Fibroblast of villous mesenchyme (primary cell): Measurements from ENCODE around the gene CXADR. TPM values are rescaled to one million over a fixed set of nuclear protein-coding genes. Genes with fewer than 3 reads are reported as not detected.
A peak's percentile ranks its signal among the peaks of the same experiment; 100 is the strongest.

Experiments used
- DNase-seq: peaks from one replicate; pipeline ENCODE4 v3.0.0-alpha.2; 2010; ENCODE audit warnings: low read depth
- H3K4me3 ChIP-seq: 2 replicates; pipeline ENCODE4 v1.5.1; 2011; ENCODE audit warnings: low read depth, mild to moderate bottlenecking, low read length
- total RNA-seq: library from RNA; depleted of rRNA; stranded (reverse); fragments of >200 nt; gene quantifications from 2 replicates; pipeline ENCODE4 v1.2.3, GENCODE V29; 2012
- TF ChIP-seq, protein P1 (sequence below): IDR thresholded peaks from 2 replicates; pipeline ENCODE4 v1.5.1; 2012; ENCODE audit warnings: low read depth, mild to moderate bottlenecking, low read length; ENCODE audit not compliant: insufficient read depth

Gene CXADR
- total RNA-seq, 1 donor = 0.86 TPM

DNA sequence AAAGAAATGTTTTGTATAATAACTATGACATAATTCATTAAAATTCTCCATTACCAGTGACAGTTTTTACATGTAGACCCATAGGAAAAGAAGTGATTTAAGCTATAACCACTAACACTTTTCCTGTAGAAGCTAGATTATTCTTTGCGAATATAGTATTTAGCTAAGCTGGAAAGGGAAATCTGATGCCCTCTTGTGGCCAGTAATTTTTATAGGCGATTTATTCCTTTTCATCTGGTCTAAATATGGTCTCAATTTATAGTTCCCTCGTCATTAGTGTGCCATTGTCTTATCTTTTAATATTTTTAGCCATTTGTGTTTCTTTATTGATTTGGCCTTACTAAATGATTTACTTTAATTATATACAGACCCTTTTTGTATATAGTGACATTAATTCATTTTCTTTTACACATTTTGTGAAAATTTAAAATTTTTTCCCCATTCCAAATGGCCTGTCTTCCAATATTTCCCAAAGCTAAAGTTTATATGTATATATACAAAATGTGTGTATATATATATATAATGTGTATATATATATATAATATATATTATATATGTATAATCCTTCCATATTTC, 73.1 kb downstream of the CXADR start:
- H3K4me3 ChIP-seq = no peak overlapping the region
- TF ChIP-seq, protein P1, sequence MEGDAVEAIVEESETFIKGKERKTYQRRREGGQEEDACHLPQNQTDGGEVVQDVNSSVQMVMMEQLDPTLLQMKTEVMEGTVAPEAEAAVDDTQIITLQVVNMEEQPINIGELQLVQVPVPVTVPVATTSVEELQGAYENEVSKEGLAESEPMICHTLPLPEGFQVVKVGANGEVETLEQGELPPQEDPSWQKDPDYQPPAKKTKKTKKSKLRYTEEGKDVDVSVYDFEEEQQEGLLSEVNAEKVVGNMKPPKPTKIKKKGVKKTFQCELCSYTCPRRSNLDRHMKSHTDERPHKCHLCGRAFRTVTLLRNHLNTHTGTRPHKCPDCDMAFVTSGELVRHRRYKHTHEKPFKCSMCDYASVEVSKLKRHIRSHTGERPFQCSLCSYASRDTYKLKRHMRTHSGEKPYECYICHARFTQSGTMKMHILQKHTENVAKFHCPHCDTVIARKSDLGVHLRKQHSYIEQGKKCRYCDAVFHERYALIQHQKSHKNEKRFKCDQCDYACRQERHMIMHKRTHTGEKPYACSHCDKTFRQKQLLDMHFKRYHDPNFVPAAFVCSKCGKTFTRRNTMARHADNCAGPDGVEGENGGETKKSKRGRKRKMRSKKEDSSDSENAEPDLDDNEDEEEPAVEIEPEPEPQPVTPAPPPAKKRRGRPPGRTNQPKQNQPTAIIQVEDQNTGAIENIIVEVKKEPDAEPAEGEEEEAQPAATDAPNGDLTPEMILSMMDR = peak; percentile 60
- DNase-seq = peak; percentile 71

DNA sequence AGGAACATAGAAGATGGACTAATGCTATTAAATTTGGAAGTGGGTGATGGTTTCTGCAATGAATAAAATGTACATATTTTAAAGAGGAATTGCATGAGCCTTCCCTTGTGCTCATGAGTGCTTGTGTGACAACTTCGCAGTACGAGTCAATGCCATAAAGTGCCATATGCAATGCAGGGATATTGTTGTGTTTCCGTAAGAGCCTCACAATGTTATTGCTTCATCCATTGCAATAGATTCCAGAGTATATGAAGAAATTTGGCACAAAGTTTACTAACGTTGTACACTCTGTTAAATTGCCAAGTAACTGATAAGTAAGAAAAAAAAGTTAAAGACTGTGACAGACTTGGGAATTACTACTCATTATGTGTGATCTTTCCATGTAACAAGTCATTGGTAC, 77.6 kb downstream of the CXADR start:
- no peak overlapping the region for H3K4me3 ChIP-seq

DNA sequence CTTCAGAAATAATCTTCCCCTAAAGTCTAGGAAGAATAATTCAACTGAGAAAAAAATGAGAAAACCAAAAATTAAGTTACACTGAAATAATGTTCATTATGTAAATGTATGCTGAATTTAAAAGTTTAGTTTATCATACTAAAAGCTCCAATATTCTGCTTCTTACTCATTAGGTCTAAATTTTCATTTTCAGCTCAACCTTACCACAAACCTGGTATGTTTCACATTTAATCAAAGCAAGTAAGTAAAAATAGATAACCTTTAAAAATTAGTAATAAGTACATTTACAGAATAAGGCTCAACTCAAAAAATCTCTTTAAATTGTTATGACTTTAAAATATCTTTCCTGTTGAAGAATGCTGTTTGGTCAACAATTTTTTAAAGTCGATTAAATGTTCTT, 84.8 kb downstream of the CXADR start:
- no peak overlapping the region for H3K4me3 ChIP-seq
- TF ChIP-seq, protein P1 = no peak
- DNase-seq = no peak

More for the DNA sequence above, 77.6 kb downstream of the CXADR start:
- TF ChIP-seq, protein P1 = no peak
- peak; percentile 28 for DNase-seq

DNA sequence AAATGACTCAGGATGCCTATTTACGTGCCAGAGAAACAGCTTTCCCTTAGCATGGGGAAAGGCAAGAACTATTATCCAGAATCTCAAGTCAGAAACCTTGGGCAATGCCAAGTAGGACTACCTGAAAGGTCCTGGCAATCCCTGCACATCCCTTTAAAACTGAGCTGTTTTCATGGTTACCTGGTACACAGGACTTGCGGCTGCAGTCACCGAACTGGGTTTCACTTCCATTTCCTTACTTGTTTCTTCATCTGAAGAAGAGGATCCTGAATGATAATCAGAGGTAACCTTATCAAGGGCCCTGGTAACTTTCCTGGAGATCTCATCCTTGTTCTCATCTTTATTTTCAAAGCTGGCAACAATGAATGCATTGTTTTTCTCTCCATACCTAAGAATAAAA, 85.6 kb downstream of the CXADR start:
- DNase-seq = no peak
- H3K4me3 ChIP-seq = no peak overlapping the region
- TF ChIP-seq, protein P1 = no peak

DNA sequence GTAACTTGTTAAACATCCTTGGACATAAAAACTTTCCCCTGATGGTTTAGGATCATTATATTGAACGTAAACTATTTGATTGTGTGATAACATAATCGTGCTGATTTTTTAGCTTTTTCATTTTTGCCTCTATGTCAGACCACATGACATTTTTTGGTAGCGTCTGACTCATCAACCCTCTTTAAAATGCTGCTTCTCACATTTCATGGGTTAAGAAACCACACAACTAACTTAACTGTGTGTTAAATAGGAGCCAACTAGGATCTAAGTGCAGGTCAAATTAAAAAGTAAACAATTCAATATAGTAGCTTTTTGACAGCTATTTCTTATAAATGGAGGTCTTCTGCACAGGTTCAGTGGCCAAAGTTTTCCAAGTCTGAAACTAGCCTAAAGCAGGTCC, 90.0 kb downstream of the CXADR start:
- TF ChIP-seq, protein P1 = no peak
- peak; percentile 68 for DNase-seq

DNA sequence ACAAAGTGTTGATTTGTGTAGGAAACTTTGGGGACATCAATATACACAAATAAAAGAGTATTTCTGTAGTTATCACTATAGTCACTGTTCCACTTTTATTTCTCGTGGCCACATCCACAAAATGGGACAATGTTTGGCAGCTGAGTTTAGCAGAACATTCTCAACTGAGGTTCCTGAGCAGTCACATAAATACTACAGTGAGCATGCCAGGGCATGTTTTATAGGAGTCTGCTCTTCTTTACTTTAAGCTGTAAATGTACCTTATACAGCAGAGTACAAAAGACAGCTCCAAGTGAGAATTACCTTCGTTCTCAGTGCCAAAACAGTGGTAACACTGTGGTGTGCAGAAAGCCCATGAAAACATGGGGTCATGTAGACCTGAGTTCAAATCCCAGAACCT, 94.8 kb downstream of the CXADR start:
- DNase-seq = peak; percentile 28
- TF ChIP-seq, protein P1 = no peak

More for the DNA sequence above, 90.0 kb downstream of the CXADR start:
- H3K4me3 ChIP-seq = no peak overlapping the region

DNA sequence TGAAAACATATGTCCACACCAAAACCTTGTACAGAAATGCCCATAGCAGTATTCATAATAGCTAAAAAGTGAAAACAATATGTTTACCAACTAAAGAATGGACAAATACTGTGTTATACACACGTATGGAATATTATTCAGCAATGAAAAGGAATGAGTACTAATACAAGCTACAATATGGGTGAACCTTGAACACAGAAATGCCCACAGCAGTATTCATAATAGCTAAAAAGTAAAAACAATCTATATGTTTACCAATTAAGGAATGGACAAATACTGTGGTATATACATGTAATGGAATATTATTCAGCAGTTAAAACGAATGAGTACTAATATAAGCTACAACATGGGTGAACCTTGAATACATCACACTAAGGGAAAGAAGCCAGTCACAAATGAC, 96.8 kb downstream of the CXADR start:
- DNase-seq = no peak
- H3K4me3 ChIP-seq = no peak overlapping the region
- TF ChIP-seq, protein P1 = no peak

More for the DNA sequence above, 94.8 kb downstream of the CXADR start:
- H3K4me3 ChIP-seq = no peak overlapping the region
